ENCODE measurements around the gene MYO1A. TPM values are rescaled to one million over a fixed set of nuclear protein-coding genes. Genes with fewer than 3 reads are reported as not detected.
A peak's percentile ranks its signal among the peaks of the same experiment; 100 is the strongest.
"Not testable (repeated sequence)": the region's sequence is repeated elsewhere in the genome, so short reads cannot be mapped to it uniquely, and the experiment has no call there.

The MYO1A gene
- total and polyA plus RNA-seq, 7 experiments from 2014 or later, result 0.56 to 2.3 (median 1.8) TPM

DNA sequence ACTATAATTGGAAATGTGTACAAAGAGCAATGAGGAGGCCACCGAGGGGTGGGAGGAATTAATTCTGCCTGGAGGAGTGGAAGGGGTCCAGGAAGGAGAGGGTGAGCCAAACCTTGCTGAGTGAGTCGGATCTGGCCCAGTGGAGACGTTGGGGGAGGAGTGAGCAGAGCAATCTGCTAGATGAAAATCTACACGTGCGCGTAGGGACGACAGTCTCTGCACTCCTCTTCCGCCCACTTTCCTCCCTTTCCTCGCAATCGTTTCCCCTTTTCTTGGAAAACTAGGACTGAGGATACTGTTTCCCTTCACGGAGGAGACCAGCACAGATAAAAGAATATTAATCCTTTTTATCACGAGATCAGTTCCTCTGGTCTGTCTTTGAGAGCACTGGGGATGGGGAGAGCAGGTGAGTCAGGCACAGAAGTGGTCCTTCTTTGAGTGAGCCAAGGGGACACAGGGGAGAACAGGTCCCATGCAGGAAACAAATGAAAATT, 36.1 kb upstream of the MYO1A start:
- peaks cover 18 to 20% of the 10 kb centered on the region in 2 donors for H3K4me1 ChIP-seq (ENCODE audit: control insufficient read depth in 2 of 2, insufficient read depth in 2 of 2, low read length in 2 of 2)
- peak overlapping the region; percentile 94 for H3K4me3 ChIP-seq (ENCODE audit: low read length)
- Mint-ChIP-seq H3K4me1 (peaks cover 28 to 53% (median 37%) of the 10 kb centered on the region in 7 donors), H3K4me3 (peak overlapping the region; percentile 90 to 98 (median 94)), H3K36me3 (peaks cover 0 to 4% (median 0%) of the 10 kb centered on the region in 5 donors), H3K27ac (peak overlapping the region; percentile 94 to 98 (median 97)), H3K27me3 (no peaks in the 10 kb centered on the region), H3K9me3 (peaks cover 0 to 2% (median 0%) of the 10 kb centered on the region in 11 donors)
- DNase-seq (peak in 1 of 9 donors; percentile 37), ATAC-seq (no peak)
- H3K27me3 ChIP-seq (ENCODE audit: control insufficient read depth in 2 of 2, insufficient read depth in 2 of 2, low read length in 2 of 2), result no peaks in the 10 kb centered on the region
- peaks cover 0 to 12% (median under 1%) of the 10 kb centered on the region in 3 experiments for H3K36me3 ChIP-seq (ENCODE audit: control insufficient read depth in 2 of 3, insufficient read depth in 3 of 3, low read length in 3 of 3)
- H3K27ac ChIP-seq (ENCODE audit: low read depth, low read length), result peak overlapping the region; percentile 100
- H3K9me3 ChIP-seq (ENCODE audit: control insufficient read depth in 2 of 3, low read length in 3 of 3), result no peaks in the 10 kb centered on the region
- ChIA-PET POLR2A (interaction anchor here (1.0 to 17.0 kb wide), 4 partner anchors 10 to 25 kb away, joined by 3 to 401 read pairs (median 10); partner anchors contain the start of gene STAT6), CTCF (interaction anchor here (1.0 to 1.4 kb wide), 4 partner anchors 12 to 348 kb away, joined by 3 to 5 read pairs (median 3); partner anchors contain the start of gene STAT6)
- intact Hi-C loops (cut with micrococcal nuclease), result loop anchor here (5.0 kb wide), 9 partner anchors 156 to 1269 kb away; partner anchors contain the start of genes ARHGAP9 (in 2 of the 2), CDK4 (in 1 of the 2), CNPY2 (in 1 of the 2) and DDIT3 (in 1 of the 2)

DNA sequence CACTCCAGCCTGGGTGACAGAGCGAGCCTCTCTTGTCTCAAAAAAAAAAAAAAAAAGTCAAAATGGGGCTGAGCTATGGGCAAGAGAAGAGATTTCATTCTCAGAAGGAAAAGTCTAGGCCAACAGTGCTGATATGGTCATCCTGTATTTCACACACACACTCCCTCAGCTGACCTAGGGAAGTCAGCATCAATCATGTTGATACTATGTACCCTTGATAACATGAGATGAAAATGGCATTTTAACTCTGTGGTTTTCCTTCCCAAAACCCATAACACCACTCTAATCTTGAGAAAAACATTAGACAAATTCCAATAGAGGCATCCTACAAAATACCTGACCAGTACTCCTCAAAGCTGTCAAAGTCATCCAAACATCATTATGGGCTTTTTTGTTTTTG, 30.9 kb upstream of the MYO1A start:
- Histone ChIP-seq H3K27ac (ENCODE audit: low read depth, low read length) (no peak overlapping the region), H3K4me1 (ENCODE audit: control insufficient read depth in 2 of 2, insufficient read depth in 2 of 2, low read length in 2 of 2) (peaks cover 6 to 10% of the 10 kb centered on the region in 2 donors), H3K4me3 (ENCODE audit: low read length) (no peak overlapping the region), H3K36me3 (ENCODE audit: control insufficient read depth in 2 of 3, insufficient read depth in 3 of 3, low read length in 3 of 3) (peaks cover 0 to 4% (median 0%) of the 10 kb centered on the region in 3 experiments), H3K27me3 (ENCODE audit: control insufficient read depth in 2 of 2, insufficient read depth in 2 of 2, low read length in 2 of 2) (no peaks in the 10 kb centered on the region), H3K9me3 (ENCODE audit: control insufficient read depth in 2 of 3, low read length in 3 of 3) (no peaks in the 10 kb centered on the region)
- intact Hi-C loops (cut with micrococcal nuclease), result no loop called here
- peaks cover 10 to 59% (median 35%) of the 10 kb centered on the region in 7 donors for H3K4me1 Mint-ChIP-seq
- H3K4me3 Mint-ChIP-seq, result peak overlapping the region in 1 of 10 donors; percentile 43
- DNase-seq (no peak), ATAC-seq (no peak)
- no peaks in the 10 kb centered on the region for H3K27me3 Mint-ChIP-seq
- ChIA-PET POLR2A (interaction anchor here (0.7 to 7.9 kb wide), 3 partner anchors 10 to 380 kb away, joined by 3 to 135 read pairs (median 92); partner anchors contain the start of genes NAB2 and STAT6), CTCF (interaction anchor here (0.9 to 4.4 kb wide), 4 partner anchors 9 to 30 kb away, joined by 3 to 54 read pairs (median 10); partner anchors contain the start of gene STAT6)
- H3K36me3 Mint-ChIP-seq, result peaks cover 0 to 2% (median 0%) of the 10 kb centered on the region in 5 donors
- H3K9me3 Mint-ChIP-seq, result no peaks in the 10 kb centered on the region
- H3K27ac Mint-ChIP-seq, result peak overlapping the region in 2 of 9 donors; percentile 59 to 75

DNA sequence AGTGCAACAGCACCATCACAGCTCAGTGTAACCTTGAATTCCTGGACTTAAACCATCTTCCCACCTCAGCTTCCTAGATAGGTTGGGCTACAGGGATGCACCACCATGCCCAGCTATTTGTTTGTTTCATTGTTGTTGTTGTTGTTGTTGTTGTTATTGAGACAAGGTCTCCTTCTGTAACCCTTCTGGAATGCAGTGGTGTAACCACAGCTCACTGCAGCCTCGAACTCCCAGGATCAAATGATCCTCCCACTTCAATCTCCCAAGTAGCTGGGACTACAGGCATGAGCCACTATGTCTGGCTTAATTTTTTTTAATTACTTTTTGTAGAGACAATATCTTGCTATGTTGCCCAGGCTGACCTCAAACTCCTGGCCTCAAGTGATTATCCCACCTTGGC, 29.9 kb upstream of the MYO1A start:
- H3K27me3 ChIP-seq (ENCODE audit: control insufficient read depth in 2 of 2, insufficient read depth in 2 of 2, low read length in 2 of 2), result no peaks in the 10 kb centered on the region
- H3K4me3 ChIP-seq (ENCODE audit: low read length), result no peak overlapping the region
- intact Hi-C loops (cut with micrococcal nuclease), result loop anchor here (2.0 to 5.0 kb wide), 4 partner anchors 162 to 1153 kb away; partner anchors contain the start of genes NACA (in 1 of the 2), PYM1 (in 1 of the 2) and ZC3H10 (in 1 of the 2)
- ChIA-PET POLR2A (interaction anchor here (0.7 to 7.9 kb wide), 13 partner anchors 9 to 720 kb away, joined by 3 to 135 read pairs (median 5); partner anchors contain the start of genes NAB2, PTGES3, STAT2 and STAT6), CTCF (interaction anchor here (0.8 to 4.4 kb wide), 6 partner anchors 11 to 73 kb away, joined by 3 to 54 read pairs (median 10); partner anchors contain the start of genes STAT6 and ZBTB39)
- no peaks in the 10 kb centered on the region for H3K9me3 ChIP-seq (ENCODE audit: control insufficient read depth in 2 of 3, low read length in 3 of 3)
- Mint-ChIP-seq H3K9me3 (no peaks in the 10 kb centered on the region), H3K4me1 (peaks cover 0 to 49% (median 25%) of the 10 kb centered on the region in 7 donors), H3K4me3 (peak overlapping the region in 7 of 10 donors; percentile 8 to 96 (median 43)), H3K27me3 (no peaks in the 10 kb centered on the region), H3K27ac (peak overlapping the region; percentile 65 to 99 (median 91)), H3K36me3 (peaks cover 0 to 2% (median 0%) of the 10 kb centered on the region in 5 donors)
- H3K4me1 ChIP-seq (ENCODE audit: control insufficient read depth in 2 of 2, insufficient read depth in 2 of 2, low read length in 2 of 2), result peaks cover 6 to 7% of the 10 kb centered on the region in 2 donors
- peaks cover 0 to 4% (median 0%) of the 10 kb centered on the region in 3 experiments for H3K36me3 ChIP-seq (ENCODE audit: control insufficient read depth in 2 of 3, insufficient read depth in 3 of 3, low read length in 3 of 3)
- peak overlapping the region; percentile 79 for H3K27ac ChIP-seq (ENCODE audit: low read depth, low read length)
- DNase-seq (peak in 1 of 9 donors; percentile 12), ATAC-seq (no peak)

DNA sequence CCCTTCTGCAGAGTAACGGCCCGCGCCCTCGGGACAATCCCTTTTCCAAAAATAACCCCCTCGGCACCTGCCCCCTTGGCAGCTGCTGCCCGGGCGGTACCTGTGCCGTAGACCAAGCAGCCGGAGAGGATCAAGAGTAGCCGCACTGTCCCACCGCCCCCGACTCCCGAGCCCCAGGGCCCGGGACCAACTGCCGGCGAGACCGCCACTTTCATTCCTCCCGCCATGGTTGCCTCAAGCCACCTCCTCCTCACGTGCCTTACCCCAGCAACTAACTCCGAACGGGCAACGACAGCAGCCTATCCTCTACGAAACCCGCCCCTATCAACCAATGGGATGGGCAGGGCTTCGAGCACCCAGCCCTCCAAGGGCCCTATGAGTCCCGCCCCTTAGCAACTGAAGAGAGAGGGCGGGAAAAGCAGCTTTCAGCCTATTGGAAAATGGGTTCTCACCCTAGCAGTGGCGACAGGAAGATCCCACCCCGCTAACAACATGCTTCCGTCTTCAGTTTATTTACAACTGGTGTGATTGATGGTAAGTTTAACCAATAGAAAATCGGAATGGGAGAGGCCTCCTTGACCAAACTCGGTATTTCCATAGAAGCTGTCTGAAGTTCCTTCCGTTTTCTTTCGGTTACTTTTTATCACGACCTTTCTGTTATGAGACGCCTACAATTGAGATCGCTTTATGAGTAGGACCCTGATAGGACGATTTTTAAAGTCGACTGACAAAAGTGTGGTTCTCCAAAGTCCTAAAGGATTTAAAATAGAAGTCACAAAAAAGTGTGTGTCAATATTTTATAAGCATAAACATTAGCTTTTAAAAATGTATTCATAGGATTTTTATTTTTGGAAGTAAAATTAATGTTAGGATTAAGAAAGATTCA, 28.8 kb upstream of the MYO1A start, which contains the start of gene NEMP1:
Gene NEMP1 (minus strand): TSS at position 273 of the 886 bp plus-strand sequence. CDS start 46 bp downstream, at position 227.
- intact Hi-C loops (cut with micrococcal nuclease), result loop anchor here (1.0 to 5.0 kb wide), 11 partner anchors 9 to 1151 kb away; partner anchors contain the start of genes NACA (in 2 of the 2), PTGES3 (in 1 of the 2), PYM1 (in 1 of the 2) and STAT6 (in 1 of the 2)
- ChIA-PET CTCF (interaction anchor here (0.8 to 4.4 kb wide), 6 partner anchors 9 to 72 kb away, joined by 3 to 54 read pairs (median 10); partner anchors contain the start of genes STAT6 and ZBTB39), POLR2A (interaction anchor here (0.8 to 7.9 kb wide), 18 partner anchors 10 to 719 kb away, joined by 3 to 135 read pairs (median 5); partner anchors contain the start of genes ATP5F1B, LRP1, NAB2 and PTGES3)
- Histone ChIP-seq H3K4me3 (ENCODE audit: low read length) (peak within 1 kb of the TSS; percentile 84), H3K36me3 (ENCODE audit: control insufficient read depth in 2 of 3, insufficient read depth in 3 of 3, low read length in 3 of 3) (peaks cover 0 to 4% (median 0%) of the 10 kb centered on the region in 3 experiments), H3K9me3 (ENCODE audit: control insufficient read depth in 2 of 3, low read length in 3 of 3) (no peaks in the 10 kb centered on the region), H3K4me1 (ENCODE audit: control insufficient read depth in 2 of 2, insufficient read depth in 2 of 2, low read length in 2 of 2) (peaks cover 6 to 7% of the 10 kb centered on the region in 2 donors), H3K27ac (ENCODE audit: low read depth, low read length) (peak within 1 kb of the TSS; percentile 85), H3K27me3 (ENCODE audit: control insufficient read depth in 2 of 2, insufficient read depth in 2 of 2, low read length in 2 of 2) (no peaks in the 10 kb centered on the region)
- DNase-seq (peak; percentile 65 to 99 (median 98)), ATAC-seq (peak; percentile 98)
- H3K36me3 Mint-ChIP-seq, result peaks cover 0 to 5% (median 0%) of the 10 kb centered on the region in 5 donors
- H3K4me1 Mint-ChIP-seq, result peaks cover 0 to 49% (median 25%) of the 10 kb centered on the region in 7 donors
- H3K9me3 Mint-ChIP-seq, result no peaks in the 10 kb centered on the region
- peak within 1 kb of the TSS; percentile 86 to 99 (median 94) for H3K4me3 Mint-ChIP-seq
- peak within 1 kb of the TSS; percentile 89 to 99 (median 92) for H3K27ac Mint-ChIP-seq
- H3K27me3 Mint-ChIP-seq, result no peaks in the 10 kb centered on the region

DNA sequence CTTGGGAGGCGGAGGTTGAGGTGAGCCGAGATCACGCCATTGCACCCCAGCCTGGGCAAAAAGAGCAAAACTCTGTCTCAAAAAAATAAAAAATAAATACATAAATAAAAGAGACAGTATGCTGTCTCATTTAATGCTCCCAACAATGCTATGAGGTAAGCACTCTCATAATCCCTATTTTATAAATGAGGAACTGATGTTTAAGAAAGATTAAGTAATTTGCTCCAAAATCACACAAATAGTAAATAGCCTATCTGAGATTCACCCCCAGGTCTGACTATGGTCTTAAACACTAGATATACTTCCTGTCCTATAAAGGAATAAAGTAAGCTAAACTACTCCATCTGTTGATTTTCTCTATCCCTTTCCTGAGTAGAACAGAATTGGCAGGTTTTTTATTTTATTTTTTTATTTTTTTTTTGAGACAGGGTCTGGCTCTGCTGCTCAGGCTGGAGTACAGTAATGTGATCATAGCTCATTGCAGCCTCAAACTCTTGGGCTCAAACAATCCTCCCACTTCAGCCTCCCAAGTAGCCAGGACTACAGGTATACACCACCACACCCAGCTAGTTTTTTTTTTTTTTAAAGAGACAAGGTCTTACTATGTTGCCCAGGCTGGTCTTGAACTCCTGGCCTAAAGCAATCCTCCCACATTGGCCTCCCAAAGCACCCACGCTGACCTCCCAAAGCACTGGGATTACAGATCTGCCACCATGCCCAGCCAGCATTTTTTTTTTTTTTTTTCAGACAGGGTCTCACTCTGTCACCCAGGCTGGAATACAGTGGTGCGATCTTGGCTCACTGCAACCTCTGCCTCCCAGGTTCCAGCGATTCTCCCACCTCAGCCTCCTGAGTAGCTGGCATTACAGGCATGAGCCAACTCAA, 23.9 kb upstream of the MYO1A start:
- Mint-ChIP-seq H3K27ac (peak overlapping the region in 7 of 9 donors; percentile 17 to 93 (median 55)), H3K4me1 (peaks cover 12 to 52% (median 37%) of the 10 kb centered on the region in 7 donors), H3K36me3 (peaks cover 0 to 22% (median 13%) of the 10 kb centered on the region in 5 donors)
- ChIA-PET CTCF (interaction anchor here (0.6 to 8.3 kb wide), 11 partner anchors 13 to 796 kb away, joined by 3 to 212 read pairs (median 4); partner anchors contain the start of gene STAT6), POLR2A (interaction anchor here (0.6 to 13.7 kb wide), 10 partner anchors 10 to 92 kb away, joined by 3 to 294 read pairs (median 4); partner anchors contain the start of gene STAT6)
- intact Hi-C loops (cut with micrococcal nuclease); H3K9me3 Mint-ChIP-seq; H3K27me3 ChIP-seq (ENCODE audit: control insufficient read depth in 2 of 2, insufficient read depth in 2 of 2, low read length in 2 of 2); H3K9me3 ChIP-seq (ENCODE audit: control insufficient read depth in 2 of 3, low read length in 3 of 3); H3K4me3 ChIP-seq (ENCODE audit: low read length); DNase-seq; ATAC-seq; H3K27me3 Mint-ChIP-seq; H3K4me3 Mint-ChIP-seq: not testable (repeated sequence)
- Histone ChIP-seq H3K36me3 (ENCODE audit: control insufficient read depth in 2 of 3, insufficient read depth in 3 of 3, low read length in 3 of 3) (peaks cover 8 to 29% (median 13%) of the 10 kb centered on the region in 3 experiments), H3K27ac (ENCODE audit: low read depth, low read length) (peak overlapping the region; percentile 34), H3K4me1 (ENCODE audit: control insufficient read depth in 2 of 2, insufficient read depth in 2 of 2, low read length in 2 of 2) (peaks cover 0 to 12% of the 10 kb centered on the region in 2 donors)
